DND-41 (cell line): Measurements from ENCODE around the gene KCNC1.

Experiments used
- ATAC-seq: fragments of 200-7000 bp; cut with Tn5 transposase; 3 replicates; pipeline ENCODE4 v1.9.1; 2021; ENCODE audit warnings: low read depth; ENCODE audit not compliant: insufficient read depth
- DNase-seq: peaks from one replicate; pipeline ENCODE4 v3.0.0-alpha.2; 2020
- H2AFZ ChIP-seq: 2 replicates; pipeline ENCODE4 v1.6.0; 2012; ENCODE audit warnings: low read depth, low read length
- H3K27ac ChIP-seq: 2 replicates; pipeline ENCODE4 v1.5.1; 2012; ENCODE audit warnings: low read length, inconsistent platforms
- H3K27me3 ChIP-seq: fragments of 200-600 bp; sonication (generic); 2 replicates; pipeline ENCODE4 v1.6.0; 2012; ENCODE audit warnings: low read length, mild to moderate bottlenecking, inconsistent platforms; ENCODE audit not compliant: insufficient read depth, poor library complexity
- H3K36me3 ChIP-seq: 2 replicates; pipeline ENCODE4 v1.5.1; 2012; ENCODE audit warnings: low read length, inconsistent platforms; ENCODE audit not compliant: insufficient read depth
- H3K4me1 ChIP-seq: 2 replicates; pipeline ENCODE4 v1.5.1; 2012; ENCODE audit warnings: mild to moderate bottlenecking, low read length; ENCODE audit not compliant: insufficient read depth
- H3K4me2 ChIP-seq: 2 replicates; pipeline ENCODE4 v1.6.0; 2012; ENCODE audit warnings: mild to moderate bottlenecking, moderate library complexity, low read length, inconsistent platforms; ENCODE audit not compliant: insufficient read depth
- H3K4me3 ChIP-seq, 2 experiments: fragments of 200-600 bp in 1 of 2; shearing (Covaris generic) in 1 of 2; 2 replicates each; pipeline ENCODE4 v1.5.1; 2012 to 2016; ENCODE audit warnings: inconsistent platforms in 2 of 2, low read length in 2 of 2, mild to moderate bottlenecking in 2 of 2, low read depth in 1 of 2, moderate library complexity in 1 of 2
- H3K79me2 ChIP-seq: 2 replicates; pipeline ENCODE4 v1.6.0; 2012; ENCODE audit warnings: low read length, inconsistent platforms; ENCODE audit not compliant: insufficient read depth
- H3K9ac ChIP-seq: 2 replicates; pipeline ENCODE4 v1.6.0; 2012; ENCODE audit warnings: low read depth, mild to moderate bottlenecking, inconsistent platforms, low read length, moderate library complexity
- H3K9me3 ChIP-seq: 2 replicates; pipeline ENCODE4 v1.5.1; 2012; ENCODE audit warnings: low read length, moderate library complexity, mild to moderate bottlenecking, inconsistent platforms; ENCODE audit not compliant: insufficient read depth, severe bottlenecking
- H4K20me1 ChIP-seq: 2 replicates; pipeline ENCODE4 v1.6.0; 2012; ENCODE audit warnings: low read length; ENCODE audit not compliant: insufficient read depth
- EZH2 ChIP-seq: IDR thresholded peaks from 3 replicates; pipeline ENCODE4 v1.6.1; 2012; ENCODE audit warnings: borderline replicate concordance, low read depth, mild to moderate bottlenecking, moderate library complexity, low read length, inconsistent platforms; ENCODE audit not compliant: severe bottlenecking
- TF ChIP-seq, protein P1 (sequence below): IDR thresholded peaks from 2 replicates; pipeline ENCODE4 v1.5.1; 2012; ENCODE audit warnings: borderline replicate concordance, low read length, moderate library complexity, mild to moderate bottlenecking; ENCODE audit not compliant: poor library complexity, severe bottlenecking; ENCODE audit errors: extremely low read depth

Gene KCNC1

DNA sequence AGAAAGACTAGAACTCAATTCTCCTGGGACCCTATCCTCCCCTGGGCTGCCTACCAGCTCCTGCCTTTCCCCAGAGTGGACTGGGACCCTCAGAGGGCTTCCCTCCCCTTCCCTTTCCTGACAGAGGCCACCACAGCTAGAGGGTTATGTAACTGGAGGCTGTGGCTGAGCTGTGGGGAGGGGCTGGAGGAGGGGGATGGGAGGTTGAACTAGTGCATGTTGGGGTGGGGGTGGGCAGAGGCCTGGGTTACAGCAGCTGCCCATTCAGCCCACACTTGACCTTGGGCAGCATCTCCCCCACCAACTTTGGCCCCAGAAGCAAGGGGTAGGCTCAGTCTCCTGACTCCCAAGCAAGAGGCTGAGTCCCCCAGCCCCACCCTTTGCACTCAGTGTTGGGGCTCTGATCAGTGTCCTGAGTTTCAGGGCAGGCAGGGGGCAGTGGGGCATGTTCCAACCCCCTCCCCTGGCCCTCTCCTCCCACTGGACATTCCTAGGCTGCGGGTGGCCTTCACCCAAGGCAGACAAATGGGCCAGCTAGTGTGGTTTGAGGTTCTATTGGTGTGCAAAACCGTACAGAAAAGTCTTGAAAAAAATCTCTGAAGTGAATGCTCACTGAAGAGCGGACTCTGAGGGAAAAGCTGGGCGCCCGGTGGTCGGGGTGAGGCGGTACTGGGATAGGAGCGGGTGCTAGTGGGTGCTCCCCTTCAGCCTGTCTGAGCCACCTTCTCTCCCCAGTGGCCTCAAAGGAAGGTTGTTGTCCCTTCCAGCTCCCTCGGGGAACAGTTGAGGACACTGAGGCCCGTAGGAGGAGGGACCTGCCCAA is 3.8 kb downstream of the KCNC1 start:
- Histone ChIP-seq H3K9ac (no peak overlapping the region), H3K9me3 (no peaks in the 10 kb centered on the region), H3K36me3 (no peaks in the 10 kb centered on the region), H3K4me2 (no peak overlapping the region), H3K4me3 (no peak overlapping the region), H2AFZ (no peak overlapping the region), H3K27ac (no peak overlapping the region), H4K20me1 (no peaks in the 10 kb centered on the region), H3K79me2 (no peaks in the 10 kb centered on the region), H3K4me1 (no peaks in the 10 kb centered on the region), H3K27me3 (no peaks in the 10 kb centered on the region)
- DNase-seq (no peak), ATAC-seq (no peak)
- TF ChIP-seq, protein P1, sequence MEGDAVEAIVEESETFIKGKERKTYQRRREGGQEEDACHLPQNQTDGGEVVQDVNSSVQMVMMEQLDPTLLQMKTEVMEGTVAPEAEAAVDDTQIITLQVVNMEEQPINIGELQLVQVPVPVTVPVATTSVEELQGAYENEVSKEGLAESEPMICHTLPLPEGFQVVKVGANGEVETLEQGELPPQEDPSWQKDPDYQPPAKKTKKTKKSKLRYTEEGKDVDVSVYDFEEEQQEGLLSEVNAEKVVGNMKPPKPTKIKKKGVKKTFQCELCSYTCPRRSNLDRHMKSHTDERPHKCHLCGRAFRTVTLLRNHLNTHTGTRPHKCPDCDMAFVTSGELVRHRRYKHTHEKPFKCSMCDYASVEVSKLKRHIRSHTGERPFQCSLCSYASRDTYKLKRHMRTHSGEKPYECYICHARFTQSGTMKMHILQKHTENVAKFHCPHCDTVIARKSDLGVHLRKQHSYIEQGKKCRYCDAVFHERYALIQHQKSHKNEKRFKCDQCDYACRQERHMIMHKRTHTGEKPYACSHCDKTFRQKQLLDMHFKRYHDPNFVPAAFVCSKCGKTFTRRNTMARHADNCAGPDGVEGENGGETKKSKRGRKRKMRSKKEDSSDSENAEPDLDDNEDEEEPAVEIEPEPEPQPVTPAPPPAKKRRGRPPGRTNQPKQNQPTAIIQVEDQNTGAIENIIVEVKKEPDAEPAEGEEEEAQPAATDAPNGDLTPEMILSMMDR: no peak

DNA sequence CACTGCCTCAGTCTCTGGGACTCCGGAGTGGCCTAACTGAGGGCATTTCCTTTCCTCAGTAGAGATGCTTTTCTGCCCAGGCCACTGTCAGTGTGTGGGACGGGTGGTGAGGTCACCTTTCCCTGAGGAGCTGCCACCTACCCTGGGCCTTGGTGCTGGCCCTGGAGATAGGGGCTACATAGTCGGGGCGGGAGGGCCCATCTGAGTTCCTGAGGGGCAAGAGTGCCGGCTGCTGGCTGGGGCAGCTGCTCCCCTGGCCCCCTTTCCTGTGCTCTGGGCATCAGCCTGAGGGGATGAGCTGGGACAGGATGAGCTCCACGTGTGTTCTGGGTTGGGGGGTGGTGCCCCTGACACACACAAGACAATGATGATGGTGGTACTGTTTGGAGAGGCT is 5.4 kb downstream of the KCNC1 start:
- Histone ChIP-seq H3K36me3 (no peaks in the 10 kb centered on the region), H4K20me1 (no peaks in the 10 kb centered on the region), H3K9ac (no peak overlapping the region), H3K9me3 (no peaks in the 10 kb centered on the region), H3K4me3 (no peak overlapping the region), H3K4me2 (no peak overlapping the region), H3K79me2 (no peaks in the 10 kb centered on the region), H3K27ac (no peak overlapping the region), H2AFZ (no peak overlapping the region), H3K4me1 (no peaks in the 10 kb centered on the region), H3K27me3 (no peaks in the 10 kb centered on the region)
- no peak for TF ChIP-seq EZH2
- TF ChIP-seq, protein P1: no peak
- no peak for DNase-seq
- ATAC-seq: no peak

GRCh38 chr11:17740649-17741235 is 6.2 kb downstream of the KCNC1 start:
- H3K27ac ChIP-seq: no peak overlapping the region
- no peak overlapping the region for H3K4me3 ChIP-seq
- DNase-seq (no peak), ATAC-seq (no peak)
- no peaks in the 10 kb centered on the region for H3K79me2 ChIP-seq
- H3K27me3 ChIP-seq: no peaks in the 10 kb centered on the region
- TF ChIP-seq, protein P1: no peak
- no peak for TF ChIP-seq EZH2
- H2AFZ ChIP-seq: no peak overlapping the region
- no peaks in the 10 kb centered on the region for H3K4me1 ChIP-seq
- H3K36me3 ChIP-seq: no peaks in the 10 kb centered on the region
- no peaks in the 10 kb centered on the region for H4K20me1 ChIP-seq
- no peaks in the 10 kb centered on the region for H3K9me3 ChIP-seq
- H3K9ac ChIP-seq: no peak overlapping the region
- no peak overlapping the region for H3K4me2 ChIP-seq
